GM06990 (cell line): Measurements from ENCODE around the gene NFX1.

Source experiments
- DNase-seq: peaks from one replicate; pipeline ENCODE4 v3.0.0-alpha.2; 2011; ENCODE audit not compliant: insufficient read length; ENCODE audit errors: extremely low read depth
- H3K27me3 ChIP-seq: replicated peaks from 2 replicates; pipeline ENCODE4 v1.6.0; 2011; ENCODE audit warnings: low read length; ENCODE audit not compliant: control insufficient read depth, insufficient read depth
- H3K36me3 ChIP-seq: 2 replicates; pipeline ENCODE4 v1.5.1; 2011; ENCODE audit warnings: low read length; ENCODE audit not compliant: control insufficient read depth, insufficient read depth
- H3K4me3 ChIP-seq: replicated peaks from 2 replicates; pipeline ENCODE4 v1.5.1; 2011; ENCODE audit warnings: low read depth, mild to moderate bottlenecking, control low read depth, low read length
- CTCF ChIP-seq: IDR thresholded peaks from 2 replicates; pipeline ENCODE4 v1.5.1; 2011; ENCODE audit warnings: low read length, control low read depth, mild to moderate bottlenecking, inconsistent platforms; ENCODE audit not compliant: insufficient read depth, poor library complexity, severe bottlenecking

The NFX1 gene

GRCh38 chr9:33263131-33264002 lies 26.9 kb upstream of the NFX1 start:
- Histone ChIP-seq H3K27me3 (no peaks in the 10 kb centered on the region), H3K36me3 (peaks cover 9% of the 10 kb centered on the region), H3K4me3 (peak overlapping the region; percentile 99)
- no peak for TF ChIP-seq CTCF
- DNase-seq, result no peak

- H3K36me3 ChIP-seq, result peaks cover 5% of the 10 kb centered on the region
These were observed 26.3 kb upstream of the NFX1 start for GRCh38 chr9:33264003-33264472.

GRCh38 chr9:33264473-33265177 lies 25.7 kb upstream of the NFX1 start, which contains the start of the genes BAG1 and CHMP5:
BAG1 (minus strand) TSS chr9:33264708.
CHMP5 (plus strand) TSS chr9:33265049; CDS start chr9:33265079, 30 bp downstream.
- Histone ChIP-seq H3K27me3 (no peaks in the 10 kb centered on the region), H3K36me3 (peaks cover 4% of the 10 kb centered on the region), H3K4me3 (peak within 1 kb of the TSS; percentile 99)
- peak; percentile 97 for DNase-seq
- peak; percentile 31 for TF ChIP-seq CTCF

More at GRCh38 chr9:33264003-33264472, 26.3 kb upstream of the NFX1 start:
- TF ChIP-seq CTCF, result no peak
- Histone ChIP-seq H3K27me3 (no peaks in the 10 kb centered on the region), H3K4me3 (peak overlapping the region; percentile 99)
- no peak for DNase-seq

GRCh38 chr9:33265211-33265865 lies 25.0 kb upstream of the NFX1 start:
- Histone ChIP-seq H3K27me3 (no peaks in the 10 kb centered on the region), H3K4me3 (peak overlapping the region; percentile 88), H3K36me3 (peaks cover 3% of the 10 kb centered on the region)
- no peak for TF ChIP-seq CTCF
- no peak for DNase-seq

GRCh38 chr9:33267151-33267767 lies 23.1 kb upstream of the NFX1 start:
- H3K4me3 ChIP-seq, result no peak overlapping the region
- DNase-seq, result no peak
- TF ChIP-seq CTCF, result no peak
- H3K36me3 ChIP-seq, result peaks cover 9% of the 10 kb centered on the region
- no peaks in the 10 kb centered on the region for H3K27me3 ChIP-seq
